ENCODE results near the gene SLC18A3.

GRCh38 chr10:49572594-49573114, 37.5 kb upstream of the SLC18A3 start:
- no peak for TF ChIP-seq SIN3A (IDR thresholded peaks at IDR 0.05; ENCODE audit: borderline replicate concordance, insufficient read depth, low read depth, low read length)
- no peak for TF ChIP-seq CTCF (IDR thresholded peaks at IDR 0.05)
- TF ChIP-seq POLR2AphosphoS5 (IDR thresholded peaks at IDR 0.05; ENCODE audit: low read depth, low read length) = no peak
